A549 treated with AZD2906 at 1 μM for 4 hours (cell line): ENCODE measurements around the gene TP53TG3D. TPM values are rescaled to one million over a fixed set of nuclear protein-coding genes. Genes with fewer than 3 reads are reported as not detected.

Source experiments
- total RNA-seq: library from RNA; stranded (reverse); fragments of 200-300 nt; extraction: Qiagen RNA extraction; gene quantifications from 5 replicates; pipeline ENCODE4 v1.2.3, GENCODE V29; 2022

The TP53TG3D gene, protein sequence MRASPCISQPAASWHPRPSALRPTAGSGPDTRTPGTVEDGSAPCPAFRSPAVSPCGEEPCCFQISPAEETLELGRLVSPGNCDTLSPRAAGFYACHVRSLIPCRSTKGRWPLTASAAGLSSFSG
- 0.51 to 1.4 TPM (median 1.0 TPM) in 5 replicates for total RNA-seq

DNA sequence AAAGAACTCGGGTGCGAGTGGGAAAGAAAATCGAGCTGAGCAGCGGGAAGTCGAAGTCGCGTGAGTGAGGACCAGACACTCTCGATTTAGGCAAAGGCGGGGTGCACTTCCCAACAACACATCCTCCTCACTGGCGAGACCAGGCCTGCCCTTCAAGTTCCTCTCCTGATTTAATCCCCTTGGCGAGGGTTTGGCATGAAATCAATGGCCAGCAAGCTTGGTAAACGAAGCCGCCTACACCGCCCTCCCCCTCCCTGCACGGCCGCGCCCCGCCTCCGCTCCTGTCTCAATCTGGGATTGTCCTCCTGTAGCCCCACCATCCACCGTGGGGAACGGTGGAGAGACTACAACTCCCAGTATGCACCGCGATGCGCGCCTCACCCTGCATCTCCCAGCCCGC, at the start of gene TP53TG3D:
TSS of gene TP53TG3D (plus strand) at position 301 of the 400 bp plus-strand sequence. CDS start at position 369, 68 bp downstream.

